ENCODE measurements around the gene NCBP3.
"Not testable (repeated sequence)": the region's sequence is repeated elsewhere in the genome, so short reads cannot be mapped to it uniquely, and the experiment has no call there.

NCBP3 gene

GRCh38 chr17:3845291-3845620, 790 bp downstream of the NCBP3 start:
- peak; percentile 53 for DNase-seq

GRCh38 chr17:3844556-3844955, 1.5 kb downstream of the NCBP3 start:
- not testable (repeated sequence) for DNase-seq

GRCh38 chr17:3843935-3844516, 2.0 kb downstream of the NCBP3 start:
- DNase-seq = peak; percentile 68

GRCh38 chr17:3838206-3838605, 7.8 kb downstream of the NCBP3 start:
- no peak for DNase-seq

- no peak for DNase-seq
Observed at GRCh38 chr17:3836551-3836950, 9.5 kb downstream of the NCBP3 start.

- no peak for DNase-seq
Observed at GRCh38 chr17:3835410-3836229, 10.4 kb downstream of the NCBP3 start.

GRCh38 chr17:3834811-3835210, 11.2 kb downstream of the NCBP3 start:
- DNase-seq = peak; percentile 7

- no peak for DNase-seq
Observed at GRCh38 chr17:3828852-3829232, 17.2 kb downstream of the NCBP3 start.

GRCh38 chr17:3828151-3828851, 17.7 kb downstream of the NCBP3 start:
- DNase-seq = no peak

GRCh38 chr17:3827124-3827773, 18.8 kb downstream of the NCBP3 start:
- DNase-seq = peak; percentile 76

- no peak for DNase-seq
Observed at GRCh38 chr17:3826191-3826590, 19.9 kb downstream of the NCBP3 start.

- no peak for DNase-seq
Observed at GRCh38 chr17:3821101-3821500, 24.9 kb downstream of the NCBP3 start.

- no peak for DNase-seq
Observed at GRCh38 chr17:3818786-3819185, 27.3 kb downstream of the NCBP3 start.

GRCh38 chr17:3817851-3818605, 28.0 kb downstream of the NCBP3 start:
- DNase-seq = no peak

GRCh38 chr17:3815925-3816324, 30.1 kb downstream of the NCBP3 start:
- DNase-seq = no peak

GRCh38 chr17:3815122-3815521, 30.9 kb downstream of the NCBP3 start:
- DNase-seq = no peak

GRCh38 chr17:3814361-3814760, 31.7 kb downstream of the NCBP3 start:
- DNase-seq = no peak

- no peak for DNase-seq
Observed at GRCh38 chr17:3813171-3813570, 32.9 kb downstream of the NCBP3 start.

- DNase-seq = no peak
Observed at GRCh38 chr17:3812771-3813170, 33.3 kb downstream of the NCBP3 start.

GRCh38 chr17:3812284-3812683, 33.8 kb downstream of the NCBP3 start:
- DNase-seq = no peak

GRCh38 chr17:3810019-3810418, 36.0 kb downstream of the NCBP3 start:
- DNase-seq = no peak

- no peak for DNase-seq
Observed at GRCh38 chr17:3809135-3809534, 36.9 kb downstream of the NCBP3 start.

- DNase-seq = no peak
Observed at GRCh38 chr17:3808701-3809100, 37.3 kb downstream of the NCBP3 start.
